ENCODE results near the gene RBFA.
"Not testable (repeated sequence)": the region's sequence is repeated elsewhere in the genome, so short reads cannot be mapped to it uniquely, and the experiment has no call there.

RBFA gene, protein sequence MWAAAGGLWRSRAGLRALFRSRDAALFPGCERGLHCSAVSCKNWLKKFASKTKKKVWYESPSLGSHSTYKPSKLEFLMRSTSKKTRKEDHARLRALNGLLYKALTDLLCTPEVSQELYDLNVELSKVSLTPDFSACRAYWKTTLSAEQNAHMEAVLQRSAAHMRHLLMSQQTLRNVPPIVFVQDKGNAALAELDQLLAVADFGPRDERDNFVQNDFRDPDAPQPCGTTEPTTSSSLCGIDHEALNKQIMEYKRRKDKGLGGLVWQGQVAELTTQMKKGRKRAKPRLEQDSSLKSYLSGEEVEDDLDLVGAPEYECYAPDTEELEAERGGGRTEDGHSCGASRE

DNA sequence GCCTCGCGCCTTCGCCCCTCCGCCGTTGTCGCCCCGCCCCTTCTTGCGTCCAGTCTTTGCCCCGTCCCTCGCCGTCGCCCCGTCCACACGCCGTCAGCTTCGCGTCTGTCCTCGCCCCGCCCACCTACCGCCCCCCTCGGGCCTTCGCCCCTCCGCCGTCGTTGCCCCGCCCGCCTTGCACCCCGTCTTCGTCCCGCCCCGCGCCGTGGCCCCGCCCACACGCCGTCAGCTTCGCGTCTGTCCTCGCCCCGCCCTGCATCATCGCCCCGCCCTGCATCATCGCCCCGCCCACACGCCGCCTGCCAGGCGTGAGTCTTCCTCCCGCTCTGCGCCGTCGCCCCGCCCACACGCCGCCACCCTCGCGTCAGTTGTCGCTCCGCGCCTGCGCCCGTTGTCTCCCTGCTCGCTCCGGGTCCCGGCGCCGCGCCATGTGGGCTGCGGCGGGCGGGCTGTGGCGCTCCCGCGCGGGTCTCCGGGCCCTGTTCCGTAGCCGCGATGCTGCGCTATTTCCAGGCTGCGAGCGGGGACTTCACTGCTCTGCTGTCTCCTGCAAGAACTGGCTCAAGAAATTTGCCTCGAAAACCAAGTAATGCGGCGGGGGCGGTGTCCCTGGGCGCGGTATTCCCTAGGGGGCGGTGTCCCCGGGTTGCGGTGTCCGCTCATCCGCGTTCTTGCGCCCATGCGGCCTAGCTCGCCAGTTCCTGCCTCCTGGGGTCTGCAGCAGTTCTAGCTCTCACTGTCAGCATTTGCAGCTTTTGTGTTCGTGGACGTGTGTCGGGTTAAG, at the start of gene RBFA:
Gene RBFA (plus strand): TSS at position 367 of the 784 bp plus-strand sequence. CDS start 62 bp downstream, at position 429.
- peak; percentile 96 for DNase-seq (ENCODE audit: low read depth)

DNA sequence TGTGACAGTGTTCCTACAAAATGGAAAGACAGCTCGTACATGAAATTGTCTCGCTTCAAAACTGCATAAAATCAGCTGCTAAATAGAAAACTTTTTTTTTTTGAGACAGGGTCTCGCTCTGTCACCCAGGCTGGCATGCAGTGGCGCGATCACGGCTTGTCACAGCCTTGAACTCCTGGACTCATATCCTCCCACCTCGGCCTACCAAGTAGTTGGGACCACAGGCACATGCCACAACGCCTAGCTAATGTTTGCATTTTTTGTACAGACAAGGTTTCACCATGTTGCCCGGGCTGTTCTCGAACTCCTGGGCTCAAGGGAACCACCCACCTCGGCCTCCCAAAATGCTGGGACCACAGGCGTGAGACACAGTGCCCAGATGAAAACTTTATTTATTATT, 49.1 kb upstream of the RBFA start:
- DNase-seq (ENCODE audit: low read depth), result no peak

DNA sequence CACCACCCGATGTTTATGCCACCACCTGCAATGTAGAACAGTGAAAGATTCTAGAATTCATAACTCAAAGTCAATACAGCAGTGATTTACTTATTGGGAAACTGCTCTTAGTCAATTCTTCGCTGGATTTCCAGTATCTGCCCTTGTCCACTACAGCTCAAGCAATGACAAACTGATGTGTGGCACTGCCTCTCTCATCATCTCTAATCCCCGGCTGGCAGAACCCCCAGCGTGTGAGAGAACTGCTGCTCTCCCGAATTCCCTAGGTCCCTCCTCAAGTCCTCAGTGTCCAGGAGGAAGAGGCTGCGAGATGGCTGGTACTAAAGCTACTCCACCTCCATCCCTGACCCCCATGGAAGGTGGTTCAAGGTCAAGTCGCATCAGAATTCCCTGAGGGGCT, 47.5 kb upstream of the RBFA start:
- DNase-seq (ENCODE audit: low read depth), result no peak

DNA sequence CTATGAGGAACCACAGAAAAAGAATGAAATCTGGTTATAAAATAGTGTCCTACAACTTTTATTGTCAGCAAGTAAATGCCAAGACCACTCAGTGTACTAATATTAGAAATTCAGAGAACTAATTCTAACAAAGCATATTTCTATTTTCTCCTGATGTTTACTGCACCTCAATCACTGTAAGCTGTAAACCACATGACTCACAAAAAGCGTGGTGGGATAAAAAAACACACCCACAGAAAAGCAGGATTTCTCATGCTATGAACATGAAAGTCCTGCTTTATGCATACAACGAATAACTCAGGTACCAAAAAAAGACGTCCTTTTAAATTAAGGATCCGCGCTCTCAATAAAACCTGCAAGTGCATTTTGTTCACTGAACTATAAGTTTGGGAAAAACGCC, 46.7 kb upstream of the RBFA start:
- peak; percentile 55 for DNase-seq (ENCODE audit: low read depth)

- peak; percentile 62 for DNase-seq (ENCODE audit: low read depth)
Measured at GRCh38 chr18:79988071-79988450, 46.2 kb upstream of the RBFA start.

DNA sequence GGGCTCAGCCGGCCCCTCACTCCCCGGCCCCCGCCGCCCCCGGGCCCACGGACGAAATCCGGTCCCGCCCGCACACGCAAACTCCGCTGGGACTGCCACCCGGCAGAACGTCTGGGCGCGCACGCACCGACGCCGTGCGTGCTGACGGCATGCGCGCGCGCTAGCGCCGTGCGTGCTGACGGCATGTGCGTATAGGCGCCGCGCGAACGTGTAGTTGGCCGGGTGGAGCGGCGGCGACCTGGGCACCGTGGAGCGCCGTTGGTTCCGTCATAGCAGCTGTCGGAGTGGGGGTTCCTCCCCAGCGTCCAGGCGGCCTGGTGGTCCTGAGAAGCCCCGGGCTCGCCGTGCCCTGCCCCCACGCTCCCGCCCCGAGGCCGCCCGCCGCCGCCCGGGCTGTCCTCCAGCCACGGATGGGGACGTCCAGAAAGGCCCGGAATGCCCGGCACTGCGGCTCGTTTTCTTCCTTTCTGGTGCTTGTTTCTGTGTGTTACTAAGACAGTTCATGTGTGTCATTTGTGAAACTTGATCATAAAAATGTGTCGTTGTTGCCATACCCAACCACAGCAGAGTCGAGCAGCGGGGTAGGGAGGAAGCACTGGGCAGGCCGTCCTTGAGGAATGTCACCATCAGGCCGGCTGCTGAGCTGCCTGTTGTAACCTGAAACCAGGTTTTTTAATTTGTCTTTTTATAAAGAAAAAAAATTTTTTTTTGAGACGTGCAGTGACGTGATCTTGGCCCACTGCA, 45.6 kb upstream of the RBFA start, which contains the start of gene TXNL4A:
Gene TXNL4A (minus strand): TSS at position 113 of the 744 bp plus-strand sequence. CDS start 171 bp downstream, outside the sequence.
- peak; percentile 87 for DNase-seq (ENCODE audit: low read depth)

DNA sequence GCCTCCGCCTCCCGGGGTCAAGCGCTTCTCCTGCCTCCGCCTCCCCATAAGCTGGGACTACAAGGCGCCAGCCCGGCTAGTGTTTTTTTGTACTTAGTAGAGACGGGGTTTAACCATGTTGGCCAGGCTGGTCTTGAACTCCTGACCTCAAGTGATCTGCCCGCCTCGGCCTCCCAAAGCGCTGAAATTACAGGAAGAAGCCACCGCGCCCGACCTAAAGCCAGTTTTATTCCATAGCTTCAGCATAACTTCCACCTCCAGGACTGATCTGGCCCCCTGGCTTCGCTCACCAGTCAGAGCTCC, 45.1 kb upstream of the RBFA start:
- no peak for DNase-seq (ENCODE audit: low read depth)

DNA sequence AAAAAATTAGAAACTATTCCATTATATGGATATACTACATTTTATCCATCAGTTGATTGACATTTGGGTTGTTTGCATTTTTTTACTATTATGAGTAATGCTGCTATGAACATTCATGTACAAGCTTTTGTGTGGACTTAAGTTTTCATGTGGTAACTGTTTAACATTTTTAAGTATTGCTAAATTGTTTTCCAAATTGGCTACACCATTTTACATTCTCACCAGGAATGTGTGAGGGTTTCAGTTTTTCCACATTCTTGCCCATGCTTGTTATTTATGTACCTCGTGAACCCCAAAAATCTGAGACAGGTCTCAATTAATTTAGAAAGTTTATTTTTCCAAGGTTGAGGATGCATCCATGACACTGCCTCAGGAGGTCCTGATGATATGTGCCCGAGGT, 42.7 kb upstream of the RBFA start:
- no peak for DNase-seq (ENCODE audit: low read depth)

DNA sequence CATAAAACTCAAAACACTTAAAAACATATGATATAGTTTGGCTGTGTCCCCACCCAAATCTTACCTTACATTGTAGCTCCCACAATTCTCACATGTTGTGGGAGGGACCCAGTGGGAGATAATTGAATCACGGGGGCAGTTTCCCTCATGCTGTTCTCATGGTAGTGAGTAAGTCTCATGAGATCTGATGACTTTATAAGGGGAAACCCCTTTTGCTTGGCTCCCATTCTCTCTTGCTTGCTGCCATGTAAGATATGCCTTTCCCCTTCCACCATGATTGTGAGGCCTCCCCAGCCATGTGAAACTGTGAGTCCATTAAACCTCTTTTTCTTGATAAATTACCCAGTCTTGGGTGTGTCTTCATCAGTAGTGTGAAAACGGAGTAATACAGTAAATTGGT, 34.5 kb upstream of the RBFA start:
- DNase-seq (ENCODE audit: low read depth), result not testable (repeated sequence)

DNA sequence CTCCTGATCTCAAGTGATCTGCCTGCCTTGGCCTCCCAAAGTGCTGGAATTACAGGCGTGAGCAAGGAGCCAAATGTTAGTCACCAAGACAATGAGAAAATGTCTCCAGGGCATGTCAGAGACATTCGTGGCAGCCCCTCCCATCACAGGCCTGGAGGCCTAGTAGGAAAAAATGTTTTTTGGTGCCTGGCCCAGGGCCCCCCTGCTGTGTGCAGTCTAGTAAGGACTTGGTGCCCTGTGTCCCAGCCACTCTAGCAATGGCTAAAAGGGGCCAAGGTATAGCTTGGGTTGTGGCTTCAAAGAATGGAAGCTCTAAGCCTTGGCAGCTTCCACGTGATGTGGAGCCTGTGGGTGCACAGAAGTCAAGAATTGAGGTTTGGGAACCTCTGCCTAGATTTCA, 33.4 kb upstream of the RBFA start:
- DNase-seq (ENCODE audit: low read depth), result no peak

- no peak for DNase-seq (ENCODE audit: low read depth)
Measured at GRCh38 chr18:80002468-80002867, 31.8 kb upstream of the RBFA start.

- DNase-seq (ENCODE audit: low read depth), result no peak
Measured at GRCh38 chr18:80004600-80005342, 29.5 kb upstream of the RBFA start.

DNA sequence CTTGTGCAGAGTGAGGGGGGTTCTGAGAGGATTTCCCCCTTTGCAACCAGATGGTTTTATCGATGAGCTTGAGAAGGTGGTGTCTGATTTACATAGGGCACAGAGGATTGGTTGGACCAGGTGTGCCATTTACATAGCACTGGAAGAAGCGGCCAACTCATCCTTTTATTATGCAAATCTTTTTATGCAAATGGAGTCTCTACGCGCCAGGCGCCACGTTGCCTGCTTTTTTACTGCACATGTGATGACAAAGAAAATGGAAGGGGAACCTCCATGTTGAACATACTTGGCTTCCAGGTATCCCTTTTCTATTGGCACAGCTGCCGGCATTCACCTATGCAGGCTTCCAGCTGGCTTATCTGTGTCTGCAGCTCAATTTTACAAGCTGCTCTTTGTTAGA, 27.5 kb upstream of the RBFA start:
- DNase-seq (ENCODE audit: low read depth), result no peak

DNA sequence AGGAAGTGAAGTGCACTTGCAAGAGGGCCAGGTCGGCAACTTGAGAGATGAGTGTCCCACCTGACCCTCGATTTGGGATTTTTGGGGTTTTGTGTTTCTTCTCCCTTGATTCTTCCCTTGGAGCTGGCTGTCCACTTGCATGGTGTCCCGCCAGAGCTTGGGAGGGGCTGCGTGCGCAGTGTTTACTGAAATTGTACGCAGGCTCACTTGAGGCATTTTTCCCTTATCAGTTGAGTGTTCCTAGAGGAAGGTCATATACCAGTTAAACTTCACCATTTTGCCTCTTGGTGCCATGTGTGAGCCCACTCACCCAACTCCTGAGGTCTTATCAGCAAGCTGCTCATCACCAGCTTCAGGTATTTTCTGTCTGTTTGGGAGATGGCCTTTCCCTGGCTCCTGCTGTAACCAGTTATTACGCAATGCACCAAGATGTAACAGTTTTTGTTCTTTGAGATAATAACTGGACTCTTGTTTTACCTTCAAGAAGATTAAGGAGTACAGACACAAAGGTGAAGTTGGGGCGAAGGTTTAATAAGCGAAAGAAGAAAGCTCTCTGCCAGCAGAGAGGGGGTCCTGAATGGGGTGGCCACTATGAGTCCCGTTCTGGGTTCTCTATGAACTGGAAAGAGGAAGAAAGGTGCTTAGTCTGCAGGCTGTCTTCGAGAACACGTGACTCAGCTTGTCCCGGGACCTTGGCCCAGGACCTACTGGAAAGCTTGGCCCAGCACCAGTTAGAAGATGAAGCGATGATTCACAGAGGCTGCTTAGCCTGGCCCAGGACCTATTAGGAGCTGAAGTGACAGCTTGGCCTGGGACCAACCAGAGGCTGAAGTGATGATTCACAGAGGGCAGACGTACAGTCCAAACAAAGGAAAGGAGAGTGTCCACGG, 24.3 kb upstream of the RBFA start:
- DNase-seq (ENCODE audit: low read depth), result peak; percentile 96

GRCh38 chr18:80010551-80010906, 23.7 kb upstream of the RBFA start:
- no peak for DNase-seq (ENCODE audit: low read depth)

DNA sequence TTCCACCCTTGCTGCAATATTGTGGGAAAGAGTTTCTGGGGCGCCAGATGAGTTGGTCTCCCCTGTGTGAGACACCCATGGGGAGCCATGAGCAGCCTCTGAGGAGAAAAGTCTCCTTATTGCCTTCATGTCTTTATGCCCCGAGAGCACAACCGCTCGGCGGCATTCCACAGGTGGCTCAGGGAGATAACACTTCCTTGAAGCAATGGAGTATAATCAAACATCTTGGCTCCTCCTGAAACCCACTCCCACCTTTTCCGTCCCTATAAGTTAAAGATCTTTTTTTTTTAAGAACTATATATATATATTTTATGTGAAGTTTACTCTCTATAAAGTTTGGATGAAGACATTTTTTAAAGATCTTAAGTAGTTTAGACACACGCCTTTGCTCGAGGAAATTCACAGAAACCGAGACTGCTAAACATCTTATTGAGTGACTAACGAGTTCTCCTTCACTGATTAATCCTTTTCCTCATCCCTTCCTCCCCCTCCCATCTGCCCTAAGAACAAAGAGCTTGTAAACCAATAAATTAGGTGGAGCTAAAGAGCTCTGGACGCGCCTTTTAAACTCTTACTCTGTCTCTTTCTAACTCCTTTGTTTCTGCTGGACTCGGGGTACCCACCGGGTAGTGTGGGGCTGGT, 22.6 kb upstream of the RBFA start:
- DNase-seq (ENCODE audit: low read depth), result not testable (repeated sequence)

DNA sequence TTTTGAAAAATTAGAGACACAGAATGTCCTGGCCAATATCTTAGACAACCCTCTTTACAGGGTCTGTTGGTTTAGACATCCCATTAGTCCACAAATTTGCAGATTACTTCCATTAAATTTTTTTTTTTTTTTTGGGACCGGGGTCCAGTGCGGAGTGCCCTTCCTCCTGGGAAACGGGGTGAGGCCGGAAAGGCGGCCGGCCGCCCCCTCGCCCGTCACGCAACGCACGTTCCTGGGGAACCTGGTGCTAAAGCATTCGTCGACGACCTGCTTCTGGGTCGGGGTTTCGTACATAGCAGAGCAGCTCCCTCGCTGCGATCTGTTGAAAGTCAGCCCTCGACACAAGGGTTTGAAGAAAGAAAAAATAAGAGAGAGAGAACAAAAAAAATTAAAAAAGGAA, 21.5 kb upstream of the RBFA start:
- no peak for DNase-seq (ENCODE audit: low read depth)

- peak; percentile 30 for DNase-seq (ENCODE audit: low read depth)
Measured at GRCh38 chr18:80022613-80023012, 11.6 kb upstream of the RBFA start.

GRCh38 chr18:80023173-80023572, 11.1 kb upstream of the RBFA start:
- DNase-seq (ENCODE audit: low read depth), result peak; percentile 33

GRCh38 chr18:80026363-80026762, 7.9 kb upstream of the RBFA start:
- DNase-seq (ENCODE audit: low read depth), result no peak

- peak; percentile 65 for DNase-seq (ENCODE audit: low read depth)
Measured at GRCh38 chr18:80027719-80028118, 6.5 kb upstream of the RBFA start.

Measured in ELR (cell line).